Stimulated activated CD4-positive, alpha-beta T cell treated with anti-CD3 and anti-CD28 coated beads, Interleukin-15, amount 100 ng/mL, for 1 hour (primary cell): Measurements from ENCODE around the gene SMARCAD1.

Experiments used
- DNase-seq, 2 donors: peaks; one replicate each; pipeline ENCODE4 v3.0.0-alpha.2; 2020; ENCODE audit warnings: low read depth in 1 of 2, low spot score in 1 of 2

SMARCAD1 gene, protein sequence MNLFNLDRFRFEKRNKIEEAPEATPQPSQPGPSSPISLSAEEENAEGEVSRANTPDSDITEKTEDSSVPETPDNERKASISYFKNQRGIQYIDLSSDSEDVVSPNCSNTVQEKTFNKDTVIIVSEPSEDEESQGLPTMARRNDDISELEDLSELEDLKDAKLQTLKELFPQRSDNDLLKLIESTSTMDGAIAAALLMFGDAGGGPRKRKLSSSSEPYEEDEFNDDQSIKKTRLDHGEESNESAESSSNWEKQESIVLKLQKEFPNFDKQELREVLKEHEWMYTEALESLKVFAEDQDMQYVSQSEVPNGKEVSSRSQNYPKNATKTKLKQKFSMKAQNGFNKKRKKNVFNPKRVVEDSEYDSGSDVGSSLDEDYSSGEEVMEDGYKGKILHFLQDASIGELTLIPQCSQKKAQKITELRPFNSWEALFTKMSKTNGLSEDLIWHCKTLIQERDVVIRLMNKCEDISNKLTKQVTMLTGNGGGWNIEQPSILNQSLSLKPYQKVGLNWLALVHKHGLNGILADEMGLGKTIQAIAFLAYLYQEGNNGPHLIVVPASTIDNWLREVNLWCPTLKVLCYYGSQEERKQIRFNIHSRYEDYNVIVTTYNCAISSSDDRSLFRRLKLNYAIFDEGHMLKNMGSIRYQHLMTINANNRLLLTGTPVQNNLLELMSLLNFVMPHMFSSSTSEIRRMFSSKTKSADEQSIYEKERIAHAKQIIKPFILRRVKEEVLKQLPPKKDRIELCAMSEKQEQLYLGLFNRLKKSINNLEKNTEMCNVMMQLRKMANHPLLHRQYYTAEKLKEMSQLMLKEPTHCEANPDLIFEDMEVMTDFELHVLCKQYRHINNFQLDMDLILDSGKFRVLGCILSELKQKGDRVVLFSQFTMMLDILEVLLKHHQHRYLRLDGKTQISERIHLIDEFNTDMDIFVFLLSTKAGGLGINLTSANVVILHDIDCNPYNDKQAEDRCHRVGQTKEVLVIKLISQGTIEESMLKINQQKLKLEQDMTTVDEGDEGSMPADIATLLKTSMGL

DNA sequence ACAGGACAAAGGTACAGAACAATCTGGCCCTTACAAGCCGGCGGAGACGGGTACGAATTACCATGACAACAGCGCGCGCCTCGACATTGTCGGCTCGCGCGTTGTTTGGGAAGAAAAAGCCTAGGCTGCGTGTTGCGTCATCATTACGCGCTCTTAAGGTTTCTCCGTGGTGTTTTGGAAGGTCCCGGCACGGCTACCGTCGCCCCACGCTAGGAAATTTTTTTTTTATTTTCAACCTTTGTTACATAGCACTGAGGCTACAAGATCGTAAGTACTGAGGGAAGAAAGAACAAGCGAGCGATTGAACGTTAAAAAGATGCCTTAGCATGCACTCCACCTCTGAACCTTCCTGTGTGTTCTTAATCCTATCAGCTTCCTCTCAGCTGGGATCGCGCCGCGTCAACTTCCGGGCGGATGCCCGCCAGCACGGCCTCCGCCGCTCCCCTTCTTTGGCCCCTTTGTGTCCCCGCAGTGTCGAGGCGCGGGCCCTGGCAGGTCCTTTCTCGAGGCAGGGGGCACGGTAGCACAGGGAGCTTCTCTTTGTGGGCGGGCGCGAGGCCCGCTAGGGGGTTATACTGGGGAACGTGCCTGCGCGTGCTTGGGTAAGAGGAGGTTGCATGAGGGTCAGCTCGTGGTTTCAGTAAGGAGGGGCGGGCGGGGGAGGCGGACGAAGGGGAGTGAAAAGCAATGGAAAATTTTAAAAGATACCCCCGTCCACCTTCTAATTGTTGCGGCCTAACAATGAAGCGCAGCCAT lies at the start of gene SMARCAD1:
Gene SMARCAD1, plus strand, starts transcription at position 397 of the 756 bp plus-strand sequence. CDS start 530 bp downstream, outside the sequence.
- DNase-seq: peak; percentile 65 to 72

DNA sequence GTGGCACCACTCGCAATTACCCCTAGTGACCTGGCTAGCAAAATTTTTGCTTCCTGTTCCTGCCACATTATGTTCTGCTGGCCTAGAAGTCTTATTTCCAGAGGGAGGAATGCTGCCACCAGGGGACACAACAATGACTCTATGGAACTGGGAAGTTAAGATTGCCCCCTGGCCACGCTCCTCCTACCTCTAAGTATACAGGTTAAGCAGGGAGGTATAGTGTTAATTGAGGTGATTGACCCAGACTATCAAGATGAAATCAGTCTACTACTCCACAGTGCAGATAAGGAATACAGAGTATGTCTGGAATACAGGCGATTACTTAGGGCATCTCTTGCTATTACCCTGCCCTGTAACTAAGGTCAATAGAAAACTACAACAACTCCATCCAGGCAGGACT lies 48.8 kb upstream of the SMARCAD1 start:
- no peak for DNase-seq

DNA sequence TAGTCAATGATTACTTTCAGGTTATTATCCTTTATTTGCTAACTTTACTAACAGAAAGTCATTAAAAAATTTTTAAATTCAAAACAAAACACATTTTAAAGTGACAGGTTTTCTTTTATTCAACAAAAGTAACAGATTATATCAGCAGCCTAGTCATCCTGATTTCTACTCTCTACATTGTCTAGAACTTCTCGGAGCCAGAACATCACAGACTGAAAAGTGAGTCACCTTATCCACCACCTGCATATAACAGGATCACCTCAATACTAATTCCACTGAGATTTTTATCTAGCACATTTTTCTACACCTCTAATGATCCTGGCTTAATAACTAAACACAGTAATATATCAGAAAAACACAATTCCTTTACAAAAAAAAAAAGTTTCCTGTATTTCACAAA lies 47.9 kb upstream of the SMARCAD1 start:
- DNase-seq: no peak

DNA sequence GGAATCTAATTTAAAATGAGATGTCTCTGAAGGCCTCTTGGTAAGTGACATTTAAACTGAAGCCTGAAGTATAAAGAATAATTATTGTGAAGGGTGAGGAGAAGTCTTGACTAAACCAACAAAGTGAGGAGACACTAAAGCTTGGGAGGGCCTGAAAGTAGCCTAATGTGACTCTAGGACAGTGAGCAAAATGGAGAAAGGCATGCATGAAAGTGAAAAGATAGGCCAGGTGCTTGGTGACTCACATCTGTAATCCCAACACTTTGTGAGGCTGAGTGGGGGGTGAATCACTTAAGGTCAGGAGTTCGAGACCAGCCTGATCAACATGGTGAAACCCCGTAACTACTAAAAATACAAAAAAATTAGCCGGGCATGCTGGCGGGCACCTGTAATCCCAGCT lies 46.9 kb upstream of the SMARCAD1 start:
- DNase-seq: no peak

DNA sequence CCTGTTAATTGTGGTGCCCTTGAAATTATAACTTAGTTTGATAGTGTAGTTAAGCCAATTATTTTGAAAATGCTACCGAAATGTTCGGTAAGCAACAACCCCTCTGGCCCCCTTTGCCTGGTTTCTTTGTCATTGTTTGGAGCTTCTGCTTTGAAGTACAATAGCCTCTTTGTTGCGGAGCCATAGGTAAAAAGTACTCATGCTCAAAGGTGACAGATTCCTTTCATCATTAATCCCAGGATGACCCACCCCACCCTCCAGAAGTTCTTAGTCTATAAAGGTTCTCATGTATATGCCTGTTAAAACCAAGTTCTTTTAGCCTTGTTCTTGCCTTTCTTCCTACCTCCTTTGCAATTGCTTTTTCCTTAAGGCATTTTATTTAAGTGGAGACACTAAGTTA lies 42.4 kb upstream of the SMARCAD1 start:
- no peak for DNase-seq

DNA sequence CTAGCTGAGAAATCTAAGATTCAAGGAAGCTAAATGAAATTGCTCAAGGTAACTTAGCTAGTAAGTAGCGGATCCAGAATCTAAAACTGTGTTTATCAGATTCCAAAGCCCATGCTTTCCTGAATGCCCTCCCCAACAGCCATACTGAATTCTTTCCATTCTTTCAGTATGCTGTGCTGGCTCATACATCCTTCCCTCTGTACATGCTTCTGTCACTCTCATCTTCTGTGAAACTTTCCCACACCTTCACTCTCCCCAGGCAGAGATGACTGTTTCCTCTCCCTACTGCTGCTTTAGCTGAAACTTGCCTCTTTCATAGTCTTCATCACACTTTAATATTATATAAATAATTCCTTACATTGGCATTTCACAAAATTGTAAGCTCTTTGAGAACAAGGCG lies 39.3 kb upstream of the SMARCAD1 start:
- no peak for DNase-seq

DNA sequence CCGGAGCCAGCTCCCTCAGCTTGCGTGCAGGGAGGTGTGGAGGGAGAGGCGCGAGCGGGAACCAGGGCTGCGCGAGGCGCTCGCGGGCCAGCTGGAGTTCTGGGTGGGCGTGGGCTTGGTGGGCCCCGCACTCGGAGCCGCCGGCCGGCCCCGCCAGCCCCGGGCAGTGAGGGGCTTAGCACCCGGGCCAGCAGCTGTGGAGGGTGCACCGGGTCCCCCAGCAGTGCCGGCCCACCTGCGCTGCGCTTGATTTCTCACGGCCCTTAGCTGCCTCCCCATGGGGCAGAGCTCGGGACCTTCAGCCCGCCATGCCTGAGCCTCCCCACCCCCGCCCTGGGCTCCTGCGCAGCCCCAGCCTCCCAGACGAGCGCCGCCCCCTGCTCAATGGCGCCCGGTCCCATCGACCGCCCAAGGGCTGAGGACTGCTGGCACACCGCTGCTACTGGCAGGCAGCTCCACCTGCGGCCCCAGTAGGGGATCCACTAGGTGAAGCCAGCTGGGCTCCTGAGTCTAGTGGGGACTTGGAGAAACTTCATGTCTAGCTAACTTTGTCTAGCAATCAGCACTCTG lies 37.8 kb upstream of the SMARCAD1 start:
- DNase-seq: no peak

DNA sequence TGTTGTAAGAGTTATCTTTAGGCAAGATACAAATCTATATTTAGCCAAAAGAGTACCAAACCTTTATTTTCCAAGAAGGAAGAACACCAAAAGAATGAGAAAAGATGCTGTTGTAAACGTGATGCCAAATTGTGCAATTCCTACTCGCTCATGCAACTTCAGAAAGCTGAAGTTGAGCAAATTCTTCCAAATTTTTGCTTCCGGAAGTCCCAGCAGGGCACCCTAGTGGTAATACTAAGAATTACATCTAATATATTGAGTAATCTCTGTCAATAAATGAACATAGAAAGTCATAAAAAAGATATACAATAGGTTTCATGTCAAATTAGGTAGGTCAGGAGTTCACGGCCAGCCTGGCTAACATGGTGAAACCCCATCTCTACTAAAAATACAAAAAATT lies 36.0 kb upstream of the SMARCAD1 start:
- no peak for DNase-seq

DNA sequence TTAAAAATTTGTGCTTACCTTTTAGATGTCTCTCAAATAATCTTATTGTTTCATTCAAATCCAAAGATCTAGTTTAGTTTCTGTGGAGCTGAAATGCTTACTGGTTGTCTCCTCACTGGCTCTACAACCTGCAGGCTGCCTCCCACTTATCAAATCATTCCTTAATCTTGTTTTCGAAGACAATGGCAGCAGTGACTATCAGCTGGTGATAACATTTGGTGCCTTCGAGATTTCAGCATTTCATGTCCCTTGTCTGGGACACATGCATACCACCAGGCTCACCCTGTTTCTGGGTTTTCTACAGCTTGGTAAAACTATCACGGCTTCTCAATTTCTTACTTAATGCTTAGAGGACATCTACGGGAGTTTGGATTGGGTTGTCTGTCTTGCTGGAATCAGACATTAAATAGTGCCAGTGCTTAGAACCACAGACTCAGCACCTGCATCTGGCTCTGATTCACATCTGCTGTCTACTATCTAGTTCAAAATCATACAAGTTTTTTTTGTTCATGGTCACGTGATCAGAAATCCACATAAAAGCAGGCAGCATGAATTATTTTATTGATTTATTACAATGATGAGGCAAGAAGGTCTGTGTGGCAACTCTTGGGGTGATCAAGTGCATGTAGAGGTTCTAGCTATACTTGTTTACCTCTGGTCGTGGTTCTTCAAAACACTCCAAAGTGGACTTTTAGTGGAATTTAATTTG lies 32.0 kb upstream of the SMARCAD1 start:
- no peak for DNase-seq

DNA sequence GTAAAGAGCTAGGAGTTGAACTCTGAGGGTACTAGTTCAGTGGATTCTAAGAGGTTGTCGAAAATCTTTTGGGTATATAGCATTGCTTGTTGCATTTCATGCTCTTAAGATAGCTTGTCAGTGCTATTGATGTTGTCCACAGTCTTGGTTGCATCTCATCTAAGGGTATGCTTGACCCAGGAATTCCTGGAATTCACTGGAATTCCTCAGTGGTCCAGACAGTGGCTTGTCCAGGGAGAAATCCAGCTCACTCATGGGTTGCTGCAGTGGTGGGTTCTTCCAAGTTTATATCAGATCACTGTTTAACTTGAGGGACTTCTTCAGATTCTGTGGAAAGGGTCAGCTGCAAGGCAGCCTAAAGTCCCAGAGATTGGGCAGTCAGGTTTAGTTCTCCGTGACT lies 29.8 kb upstream of the SMARCAD1 start:
- DNase-seq: no peak

DNA sequence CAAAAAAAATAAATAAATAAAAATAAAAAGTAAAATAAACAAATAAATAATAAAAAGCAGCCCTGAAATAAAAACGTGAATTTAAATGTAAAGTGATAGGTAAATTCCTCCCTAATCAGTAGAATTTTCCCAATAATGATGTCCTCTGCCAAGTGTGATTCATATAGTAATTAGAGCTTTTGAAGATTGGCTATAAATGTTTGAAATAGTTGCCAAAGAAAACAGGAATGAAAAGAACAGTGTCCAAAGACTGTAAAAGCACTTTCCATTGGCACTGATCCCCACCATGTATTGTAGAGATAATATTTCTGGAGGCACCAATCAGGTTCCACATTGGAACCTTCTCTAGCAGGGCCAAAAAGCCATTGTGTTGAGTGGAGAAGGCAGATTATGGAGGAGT lies 25.9 kb upstream of the SMARCAD1 start:
- no peak for DNase-seq

DNA sequence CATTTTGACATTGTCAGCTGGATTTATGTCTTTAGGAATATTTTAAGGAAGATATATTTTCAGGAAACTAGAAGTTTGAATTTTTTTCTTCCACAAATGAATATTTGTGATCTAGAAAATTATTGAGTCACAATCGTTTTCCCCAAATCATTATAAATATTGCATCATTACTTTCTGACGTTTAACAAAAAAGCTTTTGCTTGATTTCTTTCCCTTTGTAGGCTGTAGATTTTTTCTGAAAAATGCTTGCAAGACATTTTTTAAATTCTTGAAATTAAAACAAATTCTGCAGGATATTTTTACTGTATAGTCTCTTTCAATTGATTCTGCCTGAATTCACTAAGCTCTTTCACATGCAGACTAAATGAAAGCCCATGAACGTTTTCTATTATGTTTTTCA lies 4.9 kb upstream of the SMARCAD1 start:
- DNase-seq: no peak

DNA sequence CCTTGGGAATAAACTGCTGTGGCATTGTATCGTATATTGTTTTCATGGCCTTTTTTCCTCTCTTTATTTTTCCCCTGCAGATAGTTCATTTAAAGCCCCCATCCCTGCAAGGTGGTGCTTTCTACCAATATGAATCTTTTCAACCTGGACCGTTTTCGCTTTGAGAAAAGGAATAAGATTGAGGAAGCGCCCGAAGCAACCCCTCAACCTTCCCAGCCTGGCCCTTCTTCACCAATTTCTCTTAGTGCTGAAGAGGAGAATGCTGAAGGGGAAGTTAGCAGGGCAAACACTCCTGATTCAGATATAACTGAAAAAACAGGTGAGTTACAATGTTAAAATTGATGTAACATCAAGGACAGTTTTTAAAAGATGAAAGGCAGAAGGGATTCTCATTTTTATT lies 601 bp downstream of the SMARCAD1 start:
- no peak for DNase-seq

DNA sequence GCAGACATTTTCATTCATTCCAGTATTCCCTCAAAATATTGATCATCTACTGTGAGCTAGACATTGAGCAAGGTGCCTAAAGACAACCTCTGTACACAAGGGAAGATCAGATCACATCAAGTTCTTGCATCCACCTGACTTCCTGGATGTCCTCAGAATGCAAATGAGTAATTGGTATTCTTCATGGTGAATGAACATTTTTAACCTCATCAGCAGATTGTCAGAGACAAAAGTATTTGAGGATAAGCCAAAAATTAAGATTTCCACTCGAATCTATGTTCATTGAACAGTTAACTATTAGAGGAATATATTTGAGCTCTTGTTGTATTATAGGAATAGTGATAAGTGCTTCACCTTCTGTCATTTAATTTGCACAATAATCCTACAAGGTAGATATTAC lies 1.3 kb downstream of the SMARCAD1 start:
- no peak for DNase-seq

DNA sequence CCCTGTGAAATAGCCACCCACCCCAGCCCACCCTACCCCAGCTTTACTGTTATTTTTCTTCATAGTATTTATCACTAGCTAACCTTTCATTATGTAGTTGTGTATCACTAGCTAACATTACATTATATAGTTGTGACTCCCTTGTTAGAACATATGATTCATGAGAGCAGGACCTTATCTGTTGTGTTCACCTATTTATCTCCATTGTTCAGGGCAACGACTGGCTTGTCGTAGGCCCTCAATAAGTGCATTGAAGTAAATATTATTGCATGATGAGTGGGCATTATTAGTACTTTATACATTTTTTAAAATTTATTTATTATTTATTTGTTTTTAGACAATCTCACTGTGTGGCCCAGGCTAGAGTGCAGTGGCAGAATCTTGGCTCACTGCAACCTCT lies 4.2 kb downstream of the SMARCAD1 start:
- no peak for DNase-seq

DNA sequence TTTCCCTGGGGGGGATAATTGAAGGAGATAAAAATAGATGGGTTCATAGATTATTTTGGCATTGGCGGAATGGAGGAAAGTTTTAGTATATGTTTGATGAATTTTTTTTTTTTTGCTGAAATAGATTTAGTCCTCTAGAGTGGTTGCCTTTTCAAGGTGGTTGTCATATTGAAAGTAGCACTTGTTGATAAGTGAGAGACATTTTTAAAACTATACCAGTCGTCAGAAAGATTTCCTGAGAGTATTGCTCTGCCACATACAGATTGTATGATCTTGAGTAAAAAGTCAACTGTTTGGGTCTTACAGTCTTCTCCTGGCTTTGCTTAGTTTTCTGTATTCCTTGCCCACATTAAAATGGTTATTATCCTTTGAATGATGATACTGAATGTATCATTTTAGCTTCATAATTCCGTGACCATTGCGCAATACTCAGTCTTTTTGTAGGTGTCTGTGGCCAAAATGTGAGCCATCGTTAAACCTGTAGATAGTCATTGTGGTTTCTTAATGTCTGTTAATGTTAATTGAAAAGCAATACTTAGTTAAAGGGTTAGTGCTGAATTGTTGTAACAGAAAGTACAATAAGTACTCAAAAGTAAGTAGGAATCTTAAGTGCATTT lies 7.1 kb downstream of the SMARCAD1 start:
- no peak for DNase-seq

DNA sequence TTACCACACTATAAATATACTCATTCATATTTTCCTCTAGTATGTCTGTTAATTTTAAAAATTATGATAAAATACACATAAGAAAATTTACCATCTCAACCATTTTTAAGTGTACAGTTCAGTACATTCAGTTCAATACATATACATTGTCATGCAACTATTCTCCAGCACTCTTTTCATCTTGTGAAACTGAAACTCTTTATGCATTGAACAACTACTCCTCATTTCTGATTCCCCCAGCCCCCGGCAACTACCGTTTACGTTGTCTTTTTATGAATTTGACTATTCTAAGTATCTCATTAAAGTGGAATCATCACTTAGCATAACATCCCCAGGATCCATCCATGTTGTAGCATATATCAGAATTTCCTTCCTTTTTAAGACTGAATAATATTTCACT lies 8.7 kb downstream of the SMARCAD1 start:
- no peak for DNase-seq

DNA sequence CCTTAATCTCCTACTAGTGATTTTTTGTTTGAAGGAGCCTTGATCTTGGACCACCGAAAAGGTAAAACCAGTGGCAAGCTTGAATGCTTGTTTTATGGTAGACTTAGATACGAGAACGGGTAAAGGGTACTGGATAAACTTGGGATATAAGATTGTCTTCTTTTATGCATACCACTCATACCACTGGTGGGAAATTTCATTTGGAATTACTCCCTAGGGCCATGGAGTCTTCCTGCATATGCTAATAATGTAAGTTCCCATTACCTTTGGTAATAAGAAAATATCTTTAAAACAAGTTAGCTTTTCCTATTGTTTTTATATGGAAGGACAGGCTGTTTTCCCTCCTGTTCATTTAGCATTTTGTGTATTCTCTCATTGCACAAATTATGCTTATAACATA lies 11.7 kb downstream of the SMARCAD1 start:
- DNase-seq: no peak

DNA sequence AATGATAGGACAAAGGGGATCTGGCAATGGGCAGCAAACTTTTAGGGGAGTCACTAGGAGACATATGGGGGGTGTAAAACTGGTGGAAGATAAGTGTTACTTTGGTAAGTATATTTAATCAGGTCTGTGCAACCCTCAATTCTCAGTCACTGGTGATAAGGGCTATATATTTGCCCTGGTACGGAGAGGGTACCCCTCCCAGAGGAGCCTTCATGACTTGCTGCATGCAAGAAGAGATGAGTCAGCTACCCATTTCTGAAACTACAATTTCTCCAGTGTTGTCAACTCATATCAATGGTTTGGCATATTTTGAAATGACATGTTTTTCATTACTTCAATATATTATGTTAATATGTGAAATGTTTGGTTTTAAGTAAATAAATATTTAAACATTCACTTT lies 14.3 kb downstream of the SMARCAD1 start:
- no peak for DNase-seq

DNA sequence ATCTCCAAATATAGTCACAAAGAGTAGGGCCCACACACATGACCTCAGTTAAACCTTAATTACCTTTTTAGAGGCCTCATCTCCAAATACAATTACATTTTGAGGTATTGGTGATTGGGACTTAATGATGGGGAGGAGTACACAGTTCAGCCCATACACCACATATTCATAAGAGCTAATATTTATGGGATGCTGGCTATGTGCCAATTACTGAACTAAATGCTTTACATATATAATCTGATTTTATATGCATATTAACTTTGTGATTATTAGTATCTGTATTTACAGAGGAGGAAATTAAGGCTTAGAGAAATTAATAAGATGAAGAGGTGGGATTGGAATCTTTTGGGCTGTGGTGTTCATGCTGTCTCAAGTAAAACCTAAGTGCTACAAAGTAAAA lies 17.8 kb downstream of the SMARCAD1 start:
- no peak for DNase-seq
